ENCODE data around the gene PRR7. TPM values are rescaled to one million over a fixed set of nuclear protein-coding genes. Genes with fewer than 3 reads are reported as not detected.

Gene PRR7
- total RNA-seq, 1 experiment from 2014 or later, result 39.2 TPM

DNA sequence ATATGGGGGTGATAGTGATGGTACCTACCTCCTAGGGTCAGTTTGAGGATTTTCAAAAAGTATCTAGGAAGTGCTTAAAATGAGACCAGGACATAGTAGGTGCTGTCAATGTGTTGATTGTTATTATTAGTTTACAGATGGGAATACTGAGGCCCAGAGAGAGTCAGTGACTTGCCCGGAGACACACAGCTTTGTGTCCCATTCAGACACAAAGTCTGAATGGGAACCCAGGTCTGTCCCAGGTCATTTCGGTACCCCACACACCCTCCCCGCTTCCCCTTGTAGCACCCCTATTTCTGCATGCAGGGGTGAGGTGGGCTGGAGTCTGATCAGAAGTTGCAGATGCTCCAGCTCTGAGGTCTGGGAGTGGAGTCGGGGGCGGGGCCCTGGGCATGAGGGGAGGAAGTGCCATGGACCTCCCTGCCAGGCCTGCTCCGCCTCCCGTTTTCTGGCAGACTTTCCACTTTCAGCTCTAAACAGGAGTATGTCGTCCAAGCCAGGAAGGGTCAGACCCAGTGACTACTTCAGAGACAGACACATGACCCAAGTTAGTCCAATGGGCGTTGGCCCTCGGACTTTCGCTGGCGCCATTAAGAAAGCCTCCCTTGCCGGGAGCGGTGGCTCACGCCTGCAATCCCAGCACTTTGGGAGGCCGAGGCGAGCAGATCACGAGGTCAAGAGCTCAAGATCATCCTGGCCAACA, 30.1 kb downstream of the PRR7 start:
- ChIA-PET POLR2A (no interaction called here), CTCF (no interaction called here)
- H3K27me3 ChIP-seq (ENCODE audit: control insufficient read depth, insufficient read depth, low read length), result no peaks in the 10 kb centered on the region
- intact Hi-C loops (cut with micrococcal nuclease; ENCODE audit: unreplicated experiment), result no loop called here
- BruUV-seq (replicated peaks), result no TSS peak
- H3K27ac ChIP-seq (ENCODE audit: low read length), result no peak overlapping the region
- in situ Hi-C loops (cut with HindIII; ENCODE audit: low pct_unique_long_range_greater_than_20kb, low sequenced_read_pairs), result no loop called here
- peaks cover 13% of the 10 kb centered on the region for H3K4me1 ChIP-seq (ENCODE audit: control insufficient read depth, insufficient read depth, low read length)
- no peak for ATAC-seq
- no peaks in the 10 kb centered on the region; the same call in 1 of the 2 replicates for H3K36me3 ChIP-seq (ENCODE audit: control insufficient read depth, insufficient read depth, low read length)
- H3K4me3 ChIP-seq (ENCODE audit: low read depth in 2 of 2, low read length in 2 of 2), result no peak overlapping the region
- TF ChIP-seq CTCF (IDR thresholded peaks at IDR 0.05) (no peak), TCF7L2 (IDR thresholded peaks at IDR 0.05; ENCODE audit: low read depth, low read length) (no peak), POLR2AphosphoS5 (IDR thresholded peaks at IDR 0.05; ENCODE audit: low read depth, low read length) (no peak), SIN3A (IDR thresholded peaks at IDR 0.05; ENCODE audit: borderline replicate concordance, insufficient read depth, low read depth, low read length) (no peak), REST (IDR thresholded peaks at IDR 0.05; ENCODE audit: insufficient read depth in 1 of 2, low read depth in 2 of 2, low read length in 1 of 2) (no peak)
- H3K9me3 ChIP-seq (ENCODE audit: control insufficient read depth, insufficient read depth, low read depth, low read length), result no peaks in the 10 kb centered on the region
- DNase-seq (ENCODE audit: low read depth, low spot score), result no peak

GRCh38 chr5:177477701-177478477, 31.3 kb downstream of the PRR7 start:
- intact Hi-C loops (cut with micrococcal nuclease; ENCODE audit: unreplicated experiment), result no loop called here
- ATAC-seq (no peak), DNase-seq (ENCODE audit: low read depth, low spot score) (no peak)
- no peak for TF ChIP-seq TCF7L2 (IDR thresholded peaks at IDR 0.05; ENCODE audit: low read depth, low read length)
- no peak for TF ChIP-seq CTCF (IDR thresholded peaks at IDR 0.05)
- TF ChIP-seq POLR2AphosphoS5 (IDR thresholded peaks at IDR 0.05; ENCODE audit: low read depth, low read length), result no peak
- no peak for TF ChIP-seq REST (IDR thresholded peaks at IDR 0.05; ENCODE audit: insufficient read depth in 1 of 2, low read depth in 2 of 2, low read length in 1 of 2)
- no peak for TF ChIP-seq SIN3A (IDR thresholded peaks at IDR 0.05; ENCODE audit: borderline replicate concordance, insufficient read depth, low read depth, low read length)
- in situ Hi-C loops (cut with HindIII; ENCODE audit: low pct_unique_long_range_greater_than_20kb, low sequenced_read_pairs), result no loop called here
- Histone ChIP-seq H3K27ac (ENCODE audit: low read length) (no peak overlapping the region), H3K4me1 (ENCODE audit: control insufficient read depth, insufficient read depth, low read length) (peaks cover 6% of the 10 kb centered on the region), H3K4me3 (ENCODE audit: low read depth in 2 of 2, low read length in 2 of 2) (no peak overlapping the region), H3K36me3 (ENCODE audit: control insufficient read depth, insufficient read depth, low read length) (no peaks in the 10 kb centered on the region), H3K27me3 (ENCODE audit: control insufficient read depth, insufficient read depth, low read length) (no peaks in the 10 kb centered on the region), H3K9me3 (ENCODE audit: control insufficient read depth, insufficient read depth, low read depth, low read length) (no peaks in the 10 kb centered on the region)
- CTCF ChIA-PET, result no interaction called here
- POLR2A ChIA-PET, result no interaction called here
- BruUV-seq (replicated peaks), result no TSS peak

All from Panc1 (cell line).